Glomerular endothelial cell (primary cell): ENCODE data around the gene PCSK4. TPM values are rescaled to one million over a fixed set of nuclear protein-coding genes. Genes with fewer than 3 reads are reported as not detected.
"Not testable (repeated sequence)": the region's sequence is repeated elsewhere in the genome, so short reads cannot be mapped to it uniquely, and the experiment has no call there.

Experiments
- DNase-seq: peaks from one replicate; pipeline ENCODE4 v3.0.0-alpha.2; 2011; ENCODE audit warnings: low read depth, low spot score; ENCODE audit errors: extremely low read depth
- total RNA-seq: library from RNA; depleted of rRNA; stranded (reverse); fragments of >200 nt; gene quantifications from 2 replicates; pipeline ENCODE4 v1.2.3, GENCODE V29; 2015

Gene PCSK4
- total RNA-seq, 1 donor from 2014 or later = 5.0 TPM

DNA sequence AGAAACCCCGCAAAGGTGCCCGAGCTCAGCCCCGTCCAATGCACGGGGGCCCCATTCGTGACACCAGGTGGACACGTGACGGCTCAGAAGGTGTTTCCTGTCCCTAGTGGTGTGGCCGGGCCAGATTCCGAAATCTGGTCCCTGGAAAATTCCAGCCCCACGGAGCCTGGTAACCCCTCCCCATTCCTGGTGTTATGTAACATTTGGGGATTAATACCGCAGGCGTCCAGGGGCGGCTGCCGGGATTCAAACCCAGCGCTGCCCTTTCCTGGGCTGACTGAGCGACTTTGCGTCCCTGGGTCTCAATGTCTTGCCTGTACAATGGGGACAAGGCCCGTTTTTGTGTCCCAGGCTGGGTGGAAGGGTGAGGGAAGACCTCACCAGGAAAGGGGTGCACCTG, 32.7 kb upstream of the PCSK4 start:
- DNase-seq = no peak

DNA sequence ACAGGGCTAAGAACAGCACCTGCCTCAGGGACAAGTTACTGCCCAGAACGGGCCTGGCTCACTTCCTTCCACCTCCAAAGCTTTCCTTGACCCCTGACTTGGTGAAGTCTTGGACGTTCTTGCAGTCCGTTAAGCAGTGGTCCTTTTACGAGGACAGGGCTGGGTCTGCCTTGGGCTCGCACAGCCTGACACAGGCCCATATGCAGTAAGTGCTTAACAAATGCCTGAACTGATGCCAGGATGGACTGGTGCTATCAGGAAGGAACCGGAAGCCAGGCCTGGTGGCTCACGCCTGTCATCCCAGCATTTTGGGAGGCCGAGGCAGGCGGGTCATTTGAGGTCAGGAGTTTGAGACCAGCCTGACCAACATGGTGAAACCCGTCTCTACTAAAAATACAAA, 31.9 kb upstream of the PCSK4 start:
- DNase-seq = no peak

DNA sequence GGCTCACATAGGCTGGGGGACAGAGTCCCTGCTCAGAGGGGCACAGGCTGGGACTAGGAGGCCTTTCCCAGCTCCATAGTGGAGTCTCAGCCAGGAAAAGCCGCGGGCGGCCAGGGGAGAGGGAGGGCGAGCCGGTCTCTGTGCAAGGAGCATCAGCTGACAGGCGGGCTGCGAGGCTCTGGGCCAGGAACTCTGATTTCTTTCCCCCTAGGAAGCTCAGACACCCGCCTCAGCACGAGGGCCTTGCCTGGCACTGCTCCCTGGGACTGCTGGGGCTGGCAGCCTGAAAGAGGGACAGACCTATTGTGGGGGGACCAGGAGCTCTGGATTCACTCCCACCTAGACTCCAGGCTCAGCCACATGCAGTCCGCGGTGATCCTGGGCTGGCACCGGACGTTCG, 31.5 kb upstream of the PCSK4 start:
- DNase-seq = no peak

DNA sequence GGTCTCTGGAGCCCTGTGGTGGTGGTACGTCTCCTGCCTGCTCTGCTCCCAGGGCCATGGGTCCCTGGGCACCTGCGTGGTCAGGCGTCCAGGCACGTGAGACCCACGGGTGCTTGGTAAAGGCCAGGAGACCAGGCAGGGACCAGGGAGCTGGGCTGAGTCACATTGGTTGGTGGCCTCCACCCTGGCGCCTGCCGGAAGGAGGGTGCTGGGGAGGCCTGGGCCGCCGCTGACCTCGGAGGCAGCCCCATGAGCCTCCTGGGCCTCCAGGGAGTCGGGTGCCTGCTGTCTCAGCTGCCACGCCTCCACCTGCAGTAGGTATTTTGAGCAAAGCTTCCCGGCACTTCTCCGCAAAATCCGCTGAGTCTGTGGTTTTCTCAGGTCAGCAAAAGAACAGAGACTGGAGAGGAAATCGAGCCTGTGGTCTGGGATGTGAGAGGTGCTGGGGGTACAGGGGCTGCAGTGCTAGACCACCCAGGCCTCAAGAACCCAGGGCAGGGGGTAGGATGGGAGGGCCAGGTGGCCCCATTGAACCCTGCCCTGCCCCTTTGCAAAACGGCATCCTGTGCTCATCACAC, 30.1 kb upstream of the PCSK4 start:
- DNase-seq = no peak

DNA sequence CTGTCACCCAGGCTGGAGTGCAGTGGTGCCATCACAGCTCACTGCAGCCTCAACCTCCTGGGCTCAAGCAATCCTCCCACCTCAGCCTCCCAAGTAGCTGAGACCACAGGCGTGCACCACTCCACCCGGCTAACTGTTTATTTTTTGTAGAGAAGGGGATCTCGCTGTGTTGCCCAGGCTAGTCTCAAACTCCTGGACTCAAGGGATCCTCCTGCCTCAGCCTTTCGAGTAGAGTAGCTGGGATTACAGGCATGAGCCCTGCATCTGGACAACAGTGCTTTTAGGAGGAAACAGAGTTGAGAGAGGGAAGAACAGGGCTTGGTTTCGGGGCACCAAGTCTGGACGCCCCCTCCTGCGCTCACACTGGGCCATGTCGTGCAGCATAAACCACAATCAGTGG, 29.7 kb upstream of the PCSK4 start:
- DNase-seq = not testable (repeated sequence)

DNA sequence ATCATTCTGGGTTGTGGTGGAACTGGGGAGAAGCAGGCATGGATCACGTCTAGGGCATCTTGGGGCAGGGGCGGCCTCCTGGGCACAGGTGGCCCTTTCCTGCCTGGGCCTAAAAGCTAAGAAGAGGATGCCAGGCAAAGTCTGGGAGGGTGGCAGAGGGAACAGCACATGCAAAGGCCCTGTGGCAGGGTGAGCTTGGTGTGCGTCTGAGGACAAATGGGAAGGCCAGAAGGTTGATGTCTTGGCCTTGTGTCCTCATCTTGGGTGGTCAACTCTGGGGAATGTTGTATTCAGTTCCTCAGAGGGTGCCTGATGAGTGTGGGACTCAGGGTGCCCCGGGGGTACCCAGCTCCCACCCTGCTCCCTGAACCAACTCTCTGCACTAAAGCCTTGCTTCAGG, 28.3 kb upstream of the PCSK4 start:
- DNase-seq = no peak

DNA sequence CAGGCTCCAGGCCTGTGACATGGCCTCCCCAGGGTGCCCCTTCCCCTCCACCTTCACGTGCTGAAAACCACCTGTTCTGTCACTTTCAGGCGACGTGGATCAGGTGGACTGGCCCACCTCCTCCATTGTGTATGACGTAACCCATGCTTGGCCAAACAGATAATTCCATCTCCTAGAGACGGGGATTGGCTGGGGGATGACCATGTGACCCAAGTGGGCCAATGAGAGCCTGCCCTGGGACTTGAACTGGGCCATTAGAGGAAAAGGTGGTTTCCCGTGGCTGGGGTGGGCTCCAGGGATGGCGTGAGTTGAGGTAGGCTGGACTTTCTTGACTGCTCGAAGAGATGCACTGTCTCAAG, 26.2 kb upstream of the PCSK4 start:
- DNase-seq = no peak

DNA sequence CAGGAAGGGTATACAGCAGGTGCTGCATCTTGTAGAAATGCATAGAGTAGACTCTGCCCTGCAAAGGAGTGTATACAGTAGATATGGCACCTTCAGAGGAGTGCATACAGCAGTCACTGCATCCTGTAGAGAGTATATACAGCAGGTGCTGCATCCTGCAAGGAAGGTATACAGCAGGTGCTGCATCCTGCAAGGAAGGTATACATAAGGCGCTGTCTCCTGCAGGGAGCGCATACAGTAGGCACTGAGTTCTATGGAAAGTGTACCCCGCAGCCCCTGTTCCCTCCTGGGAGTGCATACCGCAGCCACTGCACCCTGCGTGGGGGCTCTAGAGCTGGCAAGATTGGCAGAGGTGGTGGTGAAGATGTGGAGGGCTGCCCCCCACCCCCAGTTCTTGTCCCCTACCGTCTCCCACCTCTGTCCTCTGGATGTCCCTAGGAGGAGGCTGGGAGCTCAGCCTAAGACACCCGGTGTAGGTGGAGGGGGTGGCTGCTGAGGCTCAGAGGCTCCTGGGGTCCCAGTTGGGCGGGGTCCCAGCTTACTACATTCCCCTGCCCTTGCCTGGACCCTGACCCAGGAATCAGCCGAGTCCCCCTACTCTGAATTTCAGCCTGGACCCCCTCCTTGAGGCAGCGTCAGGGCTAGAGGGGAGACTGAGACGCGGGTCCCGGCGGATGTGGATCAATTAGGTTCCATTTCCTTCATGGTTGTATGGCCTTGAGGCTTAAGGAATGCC, 25.0 kb upstream of the PCSK4 start:
- no peak for DNase-seq

DNA sequence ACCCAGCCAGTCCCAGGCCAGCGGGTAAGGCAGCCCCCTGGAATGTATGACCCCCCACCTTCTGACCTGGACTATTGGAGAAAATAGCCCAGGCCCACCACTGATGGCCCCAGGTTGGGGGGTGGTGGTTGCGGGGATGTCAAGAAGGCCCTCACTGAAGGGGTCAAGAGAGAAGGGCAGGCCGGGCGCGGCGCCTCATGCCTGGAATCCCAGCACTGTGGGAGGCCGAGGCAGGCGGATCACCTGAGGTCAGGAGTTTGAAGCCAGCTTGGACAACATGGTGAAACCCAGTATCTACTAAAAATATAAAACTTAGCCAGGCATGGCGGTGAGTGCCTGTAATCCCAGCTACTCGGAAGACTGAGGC, 24.1 kb upstream of the PCSK4 start:
- no peak for DNase-seq

DNA sequence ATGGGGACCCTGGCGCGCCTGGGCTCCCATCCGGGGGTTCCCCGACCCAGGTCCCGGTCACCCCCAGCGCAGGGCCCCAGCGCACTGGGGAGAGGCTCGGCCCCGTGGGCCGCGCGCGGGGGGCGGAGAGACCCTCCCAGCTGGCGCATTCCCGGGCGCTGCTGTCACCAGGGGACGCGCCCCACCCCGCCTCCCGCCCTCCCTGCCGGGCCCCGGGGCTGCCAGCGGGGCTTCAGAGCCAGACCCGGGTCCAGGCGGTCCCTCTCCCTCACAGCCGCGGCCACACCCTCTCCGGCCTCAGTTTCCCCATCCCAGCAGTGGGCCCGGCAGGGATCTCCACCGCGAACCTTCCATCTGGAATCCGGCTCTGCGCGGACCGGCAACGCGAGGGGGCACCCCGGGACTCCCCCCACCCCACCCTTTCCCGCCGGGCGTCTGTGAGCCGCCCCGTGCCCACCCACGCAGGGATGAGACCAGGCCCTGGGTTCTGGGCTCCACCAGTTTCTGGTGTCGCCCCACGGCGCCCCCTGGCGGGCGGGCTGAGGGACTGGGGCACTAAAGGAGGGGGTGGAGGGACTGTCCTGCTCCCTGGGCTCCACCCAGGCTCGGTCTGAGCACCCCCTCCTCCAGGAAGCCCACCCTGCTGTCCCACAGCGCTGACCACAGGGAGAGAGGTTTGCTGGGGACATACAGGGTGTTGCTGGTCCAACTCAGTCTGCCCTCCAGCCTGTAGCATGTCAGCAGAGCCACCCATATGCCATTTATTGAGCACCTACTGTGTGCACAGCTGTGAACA, 23.5 kb upstream of the PCSK4 start:
- no peak for DNase-seq

DNA sequence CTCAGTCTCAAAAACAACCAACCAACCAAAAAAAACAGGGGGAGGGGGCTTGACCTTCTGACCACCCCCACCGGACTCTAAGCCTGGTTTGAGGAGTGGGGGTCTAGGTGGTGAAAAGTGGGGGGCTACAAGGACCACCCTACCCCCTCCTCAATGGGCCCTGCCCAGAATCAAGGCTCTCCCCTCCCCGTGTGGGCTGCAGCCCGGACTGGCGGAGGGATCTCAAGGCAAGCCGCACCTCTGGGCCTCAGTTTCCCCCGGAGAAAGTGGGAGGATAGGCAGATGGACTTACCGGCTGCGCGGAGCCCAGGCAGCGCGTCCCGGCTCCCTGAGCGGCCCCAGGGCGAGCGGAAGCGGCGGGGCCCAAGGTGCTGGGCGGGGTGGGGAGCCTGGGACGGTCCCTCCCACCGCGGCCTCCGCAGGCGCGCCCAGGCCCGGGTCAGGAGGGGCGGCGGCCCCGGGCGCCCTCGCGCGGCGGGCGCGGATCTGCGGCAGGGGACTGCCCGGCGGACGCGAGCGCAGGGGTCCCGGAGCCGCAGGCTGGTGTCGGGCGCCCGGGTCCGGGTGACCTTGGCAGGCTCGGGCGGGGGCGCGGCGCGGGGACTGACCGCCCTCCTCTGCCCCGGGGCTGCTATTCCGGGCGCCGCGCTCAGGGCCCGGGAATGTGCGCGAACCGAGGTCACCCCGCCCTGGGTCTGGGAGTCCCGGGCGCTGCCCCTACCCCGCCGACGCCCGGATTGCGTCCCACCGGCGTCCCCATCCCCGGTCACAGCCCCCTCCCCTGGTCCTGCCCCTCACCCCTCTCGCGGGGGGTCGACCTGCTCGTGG, 22.7 kb upstream of the PCSK4 start, which contains the start of gene ADAMTSL5:
Gene ADAMTSL5 (minus strand): TSS at position 349 of the 828 bp plus-strand sequence. CDS start 2,076 bp downstream, outside the sequence.
- DNase-seq = no peak

DNA sequence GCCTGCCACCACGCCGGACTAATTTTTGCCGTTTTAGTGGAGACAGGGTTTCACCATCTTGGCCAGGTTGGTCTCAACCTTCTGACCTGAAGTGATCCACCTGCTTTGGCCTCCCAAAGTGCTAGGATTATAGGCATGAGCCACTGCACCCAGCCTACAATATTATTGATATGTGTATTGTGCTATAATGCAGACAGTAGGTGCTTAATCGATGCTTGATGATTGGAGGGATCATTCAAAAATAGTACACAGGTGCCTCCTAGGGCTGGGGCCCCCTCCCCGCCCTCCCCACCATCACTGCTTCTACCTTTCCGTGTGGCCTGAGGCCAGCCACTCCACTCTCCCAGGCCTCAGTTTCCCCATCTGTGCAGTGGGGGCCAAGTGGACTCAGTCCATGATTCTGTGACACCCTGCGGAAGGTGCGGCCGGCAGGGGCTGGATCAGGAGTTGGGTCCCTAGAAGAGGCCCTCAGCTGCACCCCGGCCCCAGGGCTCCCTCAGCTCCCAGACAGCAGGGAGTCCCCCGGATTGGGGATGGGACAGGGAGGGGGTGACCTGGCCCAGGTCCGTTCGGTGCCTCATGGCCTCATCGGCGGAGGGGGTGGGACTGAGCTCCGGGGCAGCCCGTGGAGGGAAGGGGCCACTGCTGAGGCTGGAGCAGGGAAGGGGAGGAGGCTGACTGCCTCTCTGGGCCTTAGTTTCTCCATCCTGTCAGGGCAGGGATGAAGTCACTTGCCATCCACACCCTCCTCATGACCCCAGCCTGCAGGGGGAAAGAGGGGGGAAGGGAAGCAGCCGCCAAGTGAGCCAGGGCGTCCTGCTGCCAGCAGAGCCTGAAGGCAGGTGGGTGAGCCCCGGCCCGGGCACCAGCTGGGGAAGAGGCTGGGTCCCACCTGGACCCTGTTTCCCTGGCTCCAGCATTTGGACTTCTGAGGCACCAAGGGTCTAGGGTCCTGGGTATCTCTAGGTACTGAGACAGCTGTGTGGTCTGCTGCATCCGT, 21.5 kb upstream of the PCSK4 start:
- DNase-seq = no peak

DNA sequence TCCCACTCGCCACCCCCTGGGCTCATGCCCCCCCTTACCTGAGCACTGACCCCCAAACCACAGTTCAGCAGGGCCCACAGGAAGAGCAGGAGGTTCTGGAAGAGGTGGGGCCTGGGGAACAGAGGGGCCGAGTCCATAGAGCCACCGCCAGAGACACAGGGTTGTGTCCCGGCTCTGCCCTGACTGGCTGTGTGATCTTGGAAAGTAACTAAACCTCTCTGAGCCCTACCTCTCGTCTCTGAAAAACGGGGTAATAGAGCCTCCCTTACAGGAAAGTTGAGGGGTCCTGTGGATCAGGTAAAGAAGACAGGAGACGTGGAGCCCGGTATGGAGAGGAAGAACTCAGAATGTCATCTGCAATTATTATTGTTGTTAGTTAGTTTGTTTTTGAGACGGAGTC, 20.7 kb upstream of the PCSK4 start:
- no peak for DNase-seq

DNA sequence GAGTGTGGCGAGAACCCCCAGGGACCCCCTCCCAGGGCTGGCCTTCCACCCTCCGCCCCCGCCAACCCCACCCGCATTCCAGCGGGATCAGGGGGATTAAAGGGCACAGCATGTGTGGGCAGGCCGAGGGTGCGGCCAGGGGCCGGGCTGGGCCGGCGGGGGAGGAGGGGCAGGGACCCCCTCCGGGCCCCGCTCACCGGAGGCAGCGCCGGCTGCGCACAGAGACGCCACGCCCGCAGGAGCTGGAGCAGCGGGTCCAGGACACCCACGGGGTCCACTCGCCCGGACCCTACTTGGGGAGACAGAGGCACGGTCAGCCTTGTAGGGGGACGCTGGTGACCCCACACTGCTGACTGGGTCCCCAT, 20.3 kb upstream of the PCSK4 start:
- DNase-seq = no peak

DNA sequence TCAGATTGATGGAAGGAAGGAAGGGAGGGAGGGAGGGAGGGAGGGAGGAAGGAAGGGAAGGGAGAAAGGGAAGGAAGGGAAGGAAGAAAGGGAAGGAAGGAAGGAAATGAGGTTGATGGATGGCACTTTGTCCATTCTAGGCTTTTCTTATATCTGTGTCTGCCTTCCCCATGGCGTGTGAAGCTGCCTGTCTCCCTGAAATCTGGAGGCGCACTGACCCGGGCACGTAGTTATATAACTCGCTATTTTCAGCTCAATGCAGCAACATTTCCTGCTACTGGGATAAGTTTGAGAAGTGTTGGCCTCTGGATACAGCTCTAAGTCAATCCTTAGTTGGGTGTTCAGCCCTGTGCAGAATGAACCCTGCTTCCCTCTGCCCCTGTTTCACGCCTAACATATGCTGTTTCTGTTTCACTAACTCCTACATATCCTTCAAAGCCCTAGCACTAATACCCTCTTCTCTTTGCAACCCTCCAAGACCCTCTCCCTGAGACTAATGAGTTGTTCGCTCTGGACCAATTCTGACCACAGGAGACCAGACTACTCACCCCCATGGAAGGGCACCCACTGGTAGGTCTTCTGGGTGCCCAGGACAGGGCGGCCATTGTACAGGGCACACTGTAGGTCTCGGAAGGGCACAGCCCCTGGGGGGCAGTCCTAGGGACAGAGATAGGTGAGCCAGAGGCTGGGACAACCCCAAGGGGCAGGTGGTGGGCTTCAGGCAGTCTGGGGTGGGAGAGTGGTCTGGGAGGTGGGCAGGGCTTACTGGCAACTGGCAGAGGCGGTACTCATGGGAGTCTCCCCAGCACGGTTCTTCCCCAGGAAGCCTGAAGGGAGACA, 19.7 kb upstream of the PCSK4 start:
- no peak for DNase-seq

DNA sequence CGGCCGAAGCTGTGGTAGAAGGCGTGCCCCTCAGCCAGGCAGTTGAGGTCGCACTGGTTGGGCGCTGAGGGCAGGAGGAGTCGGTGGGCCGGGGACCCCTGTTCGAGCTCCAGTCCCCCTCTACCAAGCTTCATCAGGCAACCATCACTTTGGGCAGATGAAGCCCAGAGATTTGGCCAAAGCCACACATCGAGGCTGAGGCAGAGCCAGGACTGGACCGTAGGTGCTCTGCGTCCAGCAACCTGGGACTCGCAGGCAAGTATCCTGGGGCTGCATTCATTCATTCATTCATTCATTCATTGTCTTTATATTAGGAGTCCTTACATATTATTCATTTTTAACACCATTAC, 18.3 kb upstream of the PCSK4 start:
- DNase-seq = no peak

DNA sequence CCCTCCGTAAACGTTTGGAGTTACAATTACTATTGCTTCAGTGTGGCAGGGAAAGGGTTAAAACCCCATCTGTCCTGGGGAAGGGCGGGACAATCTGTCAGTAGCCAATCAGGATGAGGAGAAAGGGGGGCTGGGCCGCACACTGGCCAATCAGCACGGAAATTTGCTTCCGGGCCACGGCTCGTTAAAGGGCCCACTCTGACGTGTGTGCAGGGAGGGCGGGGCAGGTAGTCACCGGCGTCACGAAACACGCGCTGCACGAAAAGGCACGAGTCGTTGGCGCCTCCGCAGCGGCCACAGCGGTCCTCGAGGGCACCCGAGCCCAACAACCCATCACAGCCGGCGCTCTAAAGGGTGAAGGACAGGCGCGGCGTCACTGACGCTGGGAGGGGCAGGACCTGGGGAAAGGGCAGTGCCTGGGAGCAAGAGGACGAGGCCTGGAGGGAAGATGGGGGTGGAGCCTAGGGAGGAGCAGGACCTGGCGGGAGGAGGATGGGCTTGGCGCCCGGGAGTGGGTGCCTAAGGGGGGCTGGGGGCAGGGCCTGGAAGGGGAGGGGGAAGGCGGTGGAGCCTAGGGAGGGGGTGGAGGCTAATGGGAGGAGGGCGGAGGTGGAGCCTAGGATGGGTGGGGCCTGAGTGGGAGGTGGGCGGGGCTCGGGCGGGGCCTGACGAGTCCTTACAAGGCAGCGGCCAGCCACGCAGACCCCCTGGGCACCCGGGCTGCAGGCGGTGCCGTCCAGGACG, 17.8 kb upstream of the PCSK4 start:
- DNase-seq = peak; percentile 54

DNA sequence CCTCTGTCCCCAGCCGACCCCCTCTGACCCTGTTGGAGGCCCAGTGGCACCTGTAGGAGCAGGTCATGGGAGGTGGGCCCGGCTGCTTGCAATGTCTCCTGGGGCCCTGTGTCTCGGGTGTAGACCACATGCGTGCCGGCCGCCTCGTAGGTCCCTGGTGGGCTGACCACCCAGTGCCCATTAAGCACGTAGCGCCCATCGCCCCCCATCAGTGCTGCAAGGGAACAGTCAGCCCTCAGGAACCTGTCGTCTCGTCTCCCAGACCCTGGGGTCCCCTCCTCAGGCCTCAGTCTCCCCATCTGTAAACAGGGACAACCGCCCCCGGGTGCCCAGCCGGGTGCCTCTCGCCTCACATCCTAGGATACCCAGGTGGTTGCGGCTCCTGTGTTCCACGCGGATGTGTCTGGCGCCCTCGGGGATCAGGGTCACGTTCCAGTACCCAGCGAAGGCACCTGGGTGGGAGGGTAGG, 17.1 kb upstream of the PCSK4 start:
- DNase-seq = no peak
